Measurements from ENCODE around the gene CCDC117.

Gene CCDC117

GRCh38 chr22:28769394-28770085 is 3.0 kb upstream of the CCDC117 start:
- no peak for DNase-seq (ENCODE audit: low read depth, low spot score)

DNA sequence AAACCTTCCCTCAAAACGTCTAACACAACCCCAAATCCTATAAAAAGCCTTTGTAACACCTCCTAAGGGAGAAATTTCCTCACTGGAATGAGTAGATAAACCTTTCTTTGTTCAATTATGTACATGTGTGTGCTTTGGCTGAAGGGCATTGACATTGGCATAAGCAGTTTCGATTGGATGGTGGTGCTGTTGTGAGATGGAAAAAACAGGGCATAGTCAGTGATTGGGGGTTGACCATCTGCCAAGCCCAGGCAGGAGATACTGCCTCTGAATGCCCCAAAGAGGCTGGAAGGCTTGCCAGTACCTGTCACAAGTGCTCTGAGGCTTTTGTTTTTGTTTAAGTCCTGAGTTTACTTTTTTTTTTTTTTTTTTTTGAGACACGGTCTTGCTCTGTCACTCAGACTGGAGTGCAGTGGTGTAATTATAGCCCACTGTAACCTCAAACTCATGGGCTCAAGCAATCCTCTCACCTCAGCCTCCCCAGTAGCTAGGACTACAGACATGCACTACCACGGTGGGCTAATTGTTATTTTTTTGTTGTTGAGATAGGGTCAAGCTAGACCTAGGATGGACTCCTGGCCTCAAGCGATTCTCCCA is 1.2 kb upstream of the CCDC117 start:
- DNase-seq (ENCODE audit: low read depth, low spot score) = no peak

DNA sequence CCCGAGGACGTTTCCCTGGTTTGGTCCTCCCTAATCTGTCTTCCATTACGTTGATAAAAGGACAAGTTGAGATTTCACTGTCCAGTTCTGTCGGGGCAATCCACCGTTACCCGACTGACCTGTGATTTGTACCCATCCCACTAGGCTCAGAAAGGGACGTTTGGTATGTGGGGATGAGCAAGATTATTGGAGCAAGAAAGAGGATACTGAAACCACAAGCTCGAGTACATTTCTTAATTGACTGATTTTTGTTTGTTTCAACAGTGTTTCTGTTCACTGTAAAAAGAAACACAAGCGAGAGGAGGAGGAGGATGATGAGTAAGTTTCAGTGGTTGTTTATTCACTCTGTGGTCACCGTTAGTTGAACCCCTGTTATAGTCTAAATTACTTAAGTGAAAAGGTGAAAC is 969 bp downstream of the CCDC117 start:
- DNase-seq (ENCODE audit: low read depth, low spot score) = no peak

- DNase-seq (ENCODE audit: low read depth, low spot score) = no peak
These were observed 1.9 kb downstream of the CCDC117 start for GRCh38 chr22:28774378-28774777.

DNA sequence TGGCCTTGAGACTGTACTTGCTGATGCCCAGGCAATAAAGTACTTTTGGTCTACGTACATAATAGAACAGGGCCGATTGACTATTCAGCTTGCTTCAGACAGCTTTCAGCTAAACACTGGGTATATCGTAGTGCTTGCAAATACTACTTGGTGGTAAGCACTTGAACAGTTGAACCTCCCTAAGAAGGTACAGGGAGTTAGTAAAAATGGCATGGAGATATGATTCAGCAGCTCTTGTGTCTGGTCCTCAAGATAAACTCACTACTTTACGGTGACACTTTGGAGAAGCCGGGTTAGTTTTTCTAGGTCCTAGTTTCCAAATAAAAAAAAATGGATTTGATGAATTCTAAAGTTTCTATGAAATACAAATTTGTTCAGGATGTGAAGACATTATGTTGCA is 7.3 kb downstream of the CCDC117 start:
- no peak for DNase-seq (ENCODE audit: low read depth, low spot score)

- no peak for DNase-seq (ENCODE audit: low read depth, low spot score)
These were observed 7.8 kb downstream of the CCDC117 start for GRCh38 chr22:28780296-28780695.

GRCh38 chr22:28783786-28784671 is 11.5 kb downstream of the CCDC117 start:
- no peak for DNase-seq (ENCODE audit: low read depth, low spot score)

- DNase-seq (ENCODE audit: low read depth, low spot score) = no peak
These were observed 16.1 kb downstream of the CCDC117 start for GRCh38 chr22:28788601-28789000.

- DNase-seq (ENCODE audit: low read depth, low spot score) = no peak
These were observed 18.6 kb downstream of the CCDC117 start for GRCh38 chr22:28791124-28791523.

DNA sequence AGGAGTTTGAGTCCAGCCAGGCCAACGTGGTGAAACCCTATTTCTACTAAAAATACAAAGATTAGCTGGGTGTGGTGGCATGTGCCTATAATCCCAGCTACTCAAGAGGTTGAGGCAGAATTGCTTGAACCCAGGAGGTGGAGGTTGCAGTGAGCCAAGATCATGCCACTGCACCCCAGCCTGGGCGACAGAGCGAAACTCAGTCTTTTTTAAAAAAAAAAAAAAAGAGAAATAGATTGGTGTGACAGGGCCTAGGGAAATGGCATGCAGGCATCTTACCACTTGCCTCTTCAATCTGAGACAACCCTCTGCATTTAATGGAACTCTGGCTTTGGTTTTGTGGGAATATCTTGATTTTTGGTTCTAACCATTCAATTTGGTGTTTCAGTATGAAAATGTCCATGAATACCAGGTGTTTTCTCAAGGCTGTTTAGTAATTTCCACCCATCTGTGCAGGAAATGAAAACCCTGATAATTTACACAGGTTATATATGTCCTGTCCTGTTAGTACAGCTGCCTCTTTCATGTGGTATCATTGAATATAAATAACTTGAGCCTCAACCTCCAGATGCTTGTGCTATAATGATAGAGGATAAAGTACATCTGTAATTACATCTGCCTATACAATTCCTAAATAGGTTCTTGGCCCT is 19.5 kb downstream of the CCDC117 start:
- no peak for DNase-seq (ENCODE audit: low read depth, low spot score)

DNA sequence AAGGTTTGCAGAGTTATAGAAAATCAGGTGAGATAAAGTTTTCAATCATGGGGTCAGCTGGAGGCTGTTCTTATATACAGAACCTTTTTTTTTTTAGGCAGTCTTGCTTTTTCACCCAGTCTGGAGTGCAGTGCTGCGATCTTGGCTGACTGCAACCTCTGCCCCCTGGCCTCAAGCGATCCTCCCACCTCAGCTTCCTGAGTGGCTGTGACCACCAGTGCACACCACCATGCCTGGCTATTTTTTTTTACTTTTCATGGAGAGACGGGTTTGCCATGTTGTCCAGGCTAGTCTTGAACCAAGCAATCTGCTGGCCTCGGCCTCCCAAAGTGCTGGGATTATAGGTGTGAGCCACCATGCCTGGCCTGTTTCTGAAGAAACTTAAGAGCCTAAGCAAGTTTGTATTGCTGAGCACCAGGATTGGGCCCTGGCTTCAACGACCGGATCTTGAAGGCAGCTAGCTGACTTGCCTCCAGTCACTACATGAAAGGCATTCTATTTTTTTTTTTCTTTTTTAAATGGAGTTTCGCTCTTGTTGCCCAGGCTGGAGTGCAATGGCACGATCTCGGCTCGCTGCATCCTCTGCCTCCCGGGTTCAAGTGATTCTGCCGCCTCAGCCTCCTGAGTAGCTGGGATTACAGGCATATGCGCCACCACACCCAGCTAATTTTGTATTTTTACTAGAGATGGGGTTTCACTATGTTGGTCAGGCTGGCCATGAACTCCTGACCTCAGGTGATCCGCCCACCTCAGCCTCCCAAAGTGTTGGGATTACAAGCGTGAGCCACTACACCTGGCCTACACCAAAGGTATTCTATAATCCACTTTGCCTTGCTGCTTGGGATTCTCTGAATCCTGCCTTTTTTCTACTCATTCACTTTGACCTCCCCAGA is 20.2 kb downstream of the CCDC117 start:
- DNase-seq (ENCODE audit: low read depth, low spot score) = no peak

DNA sequence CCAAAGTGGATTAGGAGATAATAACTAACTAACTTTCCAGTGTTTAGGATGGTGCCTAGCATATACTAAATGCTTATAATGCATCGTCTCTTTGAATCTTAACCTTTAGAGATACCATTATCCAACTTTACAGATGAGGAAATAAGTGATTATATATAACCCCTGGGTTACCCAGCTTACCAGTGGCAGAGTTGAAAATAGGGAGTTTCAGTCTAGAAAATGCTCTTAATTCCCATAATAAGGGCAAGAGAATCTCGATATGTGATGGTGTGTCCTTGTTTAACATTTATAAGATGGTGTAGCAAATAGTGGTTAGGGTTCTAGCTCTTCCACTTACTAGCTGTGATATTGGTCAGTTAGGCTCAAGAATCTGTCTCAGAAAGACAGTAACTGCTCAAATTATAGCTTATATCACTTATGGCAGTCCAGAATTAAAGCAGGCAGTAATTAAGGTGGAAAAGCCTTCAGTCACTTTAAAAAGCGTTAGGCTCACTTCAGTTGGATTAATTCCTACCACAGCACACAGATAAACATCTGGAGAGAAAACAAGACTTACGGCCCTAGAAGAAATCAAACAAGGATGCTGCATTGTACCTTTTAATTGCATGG is 21.6 kb downstream of the CCDC117 start:
- no peak for DNase-seq (ENCODE audit: low read depth, low spot score)

DNA sequence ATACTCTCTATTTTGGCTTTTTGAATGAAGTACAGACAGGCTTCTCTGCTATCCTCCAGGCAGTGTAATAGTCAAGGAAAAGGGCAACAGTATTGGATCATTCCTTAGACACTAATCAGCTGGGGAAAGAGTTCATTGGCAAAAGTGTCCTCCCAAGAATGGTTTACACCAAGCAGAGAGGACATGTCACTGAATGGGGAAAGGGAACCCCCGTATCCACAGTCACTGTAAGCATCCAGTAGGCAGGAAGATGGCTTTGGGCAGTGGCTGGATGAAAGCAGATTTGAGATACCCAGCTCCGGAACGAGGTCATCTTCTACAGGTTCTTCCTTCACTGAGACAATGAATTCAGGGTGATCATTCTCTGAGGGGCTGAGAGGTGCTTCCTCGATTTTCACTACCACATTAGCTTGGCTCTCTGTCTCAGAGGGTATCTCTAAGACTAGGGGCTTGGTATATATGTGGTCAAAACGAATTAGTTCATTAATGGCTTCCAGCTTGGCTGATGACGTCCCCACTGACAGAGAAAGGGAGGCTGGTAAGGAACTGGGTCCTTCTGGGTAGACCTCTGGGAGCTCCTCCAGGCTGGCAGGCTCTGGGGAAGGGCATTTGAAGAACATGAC is 22.7 kb downstream of the CCDC117 start:
- no peak for DNase-seq (ENCODE audit: low read depth, low spot score)

- DNase-seq (ENCODE audit: low read depth, low spot score) = no peak
These were observed 23.7 kb downstream of the CCDC117 start for GRCh38 chr22:28795932-28796856.

DNA sequence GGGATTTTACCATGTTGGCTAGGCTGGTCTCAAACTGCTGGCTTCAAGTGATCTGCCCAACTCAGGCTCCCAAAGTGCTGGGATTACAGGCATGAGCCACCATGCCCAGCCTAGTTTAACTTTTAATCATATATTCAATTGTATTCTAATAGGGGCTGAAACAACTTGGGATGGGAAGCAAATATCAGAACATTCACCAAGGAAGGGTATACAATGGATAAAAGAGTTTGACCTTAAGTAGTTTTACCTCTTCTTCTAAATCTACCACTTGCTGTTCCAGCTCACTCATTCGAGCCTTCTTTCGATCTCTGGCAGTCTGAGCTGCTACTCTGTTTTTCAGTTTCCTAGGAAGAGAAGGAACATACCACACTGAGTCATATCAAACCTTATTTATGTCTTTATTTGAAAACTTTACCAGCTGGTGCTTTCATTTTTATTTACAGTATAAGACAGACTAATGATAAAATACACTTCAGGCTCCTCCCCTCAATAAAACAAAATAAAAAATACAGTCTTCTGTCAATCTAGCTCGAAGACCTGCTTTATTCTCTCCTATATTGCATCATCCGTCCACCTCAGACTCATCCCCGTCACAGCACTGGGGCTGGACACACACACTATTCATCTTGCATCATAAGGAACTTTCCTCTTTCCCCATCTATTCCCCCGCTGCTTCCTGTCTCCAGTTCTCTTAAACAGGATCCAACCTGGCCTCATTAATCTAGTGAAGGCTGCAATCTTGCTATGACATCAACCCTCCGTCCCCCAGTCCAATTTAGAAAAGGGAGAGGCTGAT is 26.5 kb downstream of the CCDC117 start:
- DNase-seq (ENCODE audit: low read depth, low spot score) = no peak

- no peak for DNase-seq (ENCODE audit: low read depth, low spot score)
These were observed 27.3 kb downstream of the CCDC117 start for GRCh38 chr22:28799606-28800307.

- peak; percentile 78 for DNase-seq (ENCODE audit: low read depth, low spot score)
These were observed 28.0 kb downstream of the CCDC117 start, which contains the start of gene XBP1 for GRCh38 chr22:28800308-28801041. XBP1 (minus strand) TSS chr22:28800569.

All from activated CD4-positive, CD25-positive, alpha-beta regulatory T cell treated with anti-CD3 and anti-CD28 coated beads, Interleukin-2, amount 50 U/mL, for 16 hours (primary cell).